Activated naive CD8-positive, alpha-beta T cell treated with anti-CD3 and anti-CD28 coated beads, Interleukin-2, amount 10 ng/mL, durations not matched to agents 7 days and 5 days (primary cell): ENCODE data around the gene CIDEB. TPM values are rescaled to one million over a fixed set of nuclear protein-coding genes. Genes with fewer than 3 reads are reported as not detected.

Experiments
- ATAC-seq: fragments of 150-1000 bp; cut with Tn5 transposase; one replicate; pipeline ENCODE4 v1.10.0; 2021; ENCODE audit warnings: low read depth, moderate library complexity
- POLR2A ChIA-PET: fragments of 350-600 bp; sonication (Branson Sonifier 250); formaldehyde crosslinking; loops from one replicate; lab custom pipeline; 2021; ENCODE audit warnings: antibody characterized with exemption; lab: Charles Lee
- DNase-seq: peaks from one replicate; pipeline ENCODE4 v3.0.0; 2021
- H3K27ac Mint-ChIP-seq: one replicate; pipeline ENCODE4 v1.8.0; 2022; ENCODE audit warnings: mild to moderate bottlenecking, mixed read lengths
- H3K27me3 Mint-ChIP-seq: one replicate; pipeline ENCODE4 v1.8.0; 2022; ENCODE audit warnings: mild to moderate bottlenecking, moderate library complexity, mixed read lengths
- H3K36me3 Mint-ChIP-seq: one replicate; pipeline ENCODE4 v1.8.0; 2021; ENCODE audit warnings: mild to moderate bottlenecking, mixed read lengths
- H3K4me1 Mint-ChIP-seq: one replicate; pipeline ENCODE4 v1.8.0; 2021; ENCODE audit warnings: mixed read lengths
- H3K4me3 Mint-ChIP-seq: one replicate; pipeline ENCODE4 v1.8.0; 2022; ENCODE audit warnings: mild to moderate bottlenecking, moderate library complexity, mixed read lengths
- H3K9me3 Mint-ChIP-seq: one replicate; pipeline ENCODE4 v1.8.0; 2021; ENCODE audit warnings: mixed read lengths
- total RNA-seq, 2 experiments: library from RNA; stranded (reverse); gene quantifications; one replicate each; pipeline ENCODE4 v1.2.3, GENCODE V29; 2021

Gene CIDEB
- total RNA-seq, 2 experiments from 2014 or later: 33.7 to 34.8 TPM

- peak; percentile 93 for ATAC-seq
- Mint-ChIP-seq H3K36me3 (peaks cover 14% of the 10 kb centered on the region), H3K4me1 (peaks cover 18% of the 10 kb centered on the region), H3K27ac (peak within 1 kb of the TSS; percentile 90), H3K9me3 (no peaks in the 10 kb centered on the region), H3K4me3 (peak within 1 kb of the TSS; percentile 94), H3K27me3 (peaks cover 23% of the 10 kb centered on the region)
- DNase-seq: peak; percentile 76
- POLR2A ChIA-PET: interaction anchor here (0.6 to 4.2 kb wide), 9 partner anchors 13 to 170 kb away, joined by 3 to 53 read pairs (median 4); partner anchors contain the start of genes CBLN3, KHNYN, MDP1 and RABGGTA
Measured at GRCh38 chr14:24339284-24340151, 31.7 kb upstream of the CIDEB start, which contains the start of gene RIPK3. RIPK3 (minus strand) TSS chr14:24339991; CDS start chr14:24339826, 165 bp downstream.

- H3K27ac Mint-ChIP-seq: peak overlapping the region; percentile 61
- DNase-seq (peak; percentile 23), ATAC-seq (no peak)
- H3K4me1 Mint-ChIP-seq: peaks cover 21% of the 10 kb centered on the region
- peak overlapping the region; percentile 94 for H3K4me3 Mint-ChIP-seq
- peaks cover 14% of the 10 kb centered on the region for H3K36me3 Mint-ChIP-seq
- POLR2A ChIA-PET: interaction anchor here (1.1 to 4.2 kb wide), 5 partner anchors 12 to 98 kb away, joined by 3 to 53 read pairs (median 4); partner anchors contain the start of genes CBLN3 and KHNYN
- H3K9me3 Mint-ChIP-seq: no peaks in the 10 kb centered on the region
- H3K27me3 Mint-ChIP-seq: peaks cover 26% of the 10 kb centered on the region
Measured at GRCh38 chr14:24338843-24339242, 31.1 kb upstream of the CIDEB start.

- DNase-seq (no peak), ATAC-seq (no peak)
- no peak overlapping the region for H3K4me3 Mint-ChIP-seq
- POLR2A ChIA-PET: interaction anchor here (0.8 to 3.3 kb wide), 4 partner anchors 39 to 100 kb away, joined by 3 to 27 read pairs (median 3); partner anchors contain the start of genes CBLN3 and KHNYN
- H3K36me3 Mint-ChIP-seq: peaks cover 14% of the 10 kb centered on the region
- H3K9me3 Mint-ChIP-seq: no peaks in the 10 kb centered on the region
- no peak overlapping the region for H3K27ac Mint-ChIP-seq
- H3K27me3 Mint-ChIP-seq: peaks cover 31% of the 10 kb centered on the region
- peaks cover 24% of the 10 kb centered on the region for H3K4me1 Mint-ChIP-seq
Measured at GRCh38 chr14:24337824-24338175, 30.0 kb upstream of the CIDEB start.

- Mint-ChIP-seq H3K9me3 (no peaks in the 10 kb centered on the region), H3K36me3 (peaks cover 14% of the 10 kb centered on the region), H3K4me1 (peaks cover 28% of the 10 kb centered on the region), H3K27me3 (peaks cover 30% of the 10 kb centered on the region), H3K4me3 (no peak overlapping the region), H3K27ac (no peak overlapping the region)
- no peak for ATAC-seq
- POLR2A ChIA-PET: interaction anchor here (0.8 to 3.3 kb wide), 3 partner anchors 40 to 100 kb away, joined by 3 to 27 read pairs (median 3); partner anchors contain the start of genes CBLN3 and KHNYN
- DNase-seq: no peak
Measured at GRCh38 chr14:24337144-24337823, 29.5 kb upstream of the CIDEB start.

GRCh38 chr14:24335461-24336171, 27.8 kb upstream of the CIDEB start:
- Mint-ChIP-seq H3K9me3 (no peaks in the 10 kb centered on the region), H3K27me3 (peaks cover 28% of the 10 kb centered on the region), H3K4me1 (peaks cover 36% of the 10 kb centered on the region), H3K36me3 (peaks cover 14% of the 10 kb centered on the region), H3K27ac (no peak overlapping the region), H3K4me3 (peak overlapping the region; percentile 42)
- ATAC-seq (no peak), DNase-seq (no peak)
- POLR2A ChIA-PET: interaction anchor here (1.0 to 3.3 kb wide), 5 partner anchors 10 to 100 kb away, joined by 3 to 27 read pairs (median 3); partner anchors contain the start of genes CBLN3, KHNYN and TINF2

GRCh38 chr14:24334431-24335291, 26.9 kb upstream of the CIDEB start, which contains the start of gene ADCY4:
ADCY4 (minus strand) TSS chr14:24335071; CDS start chr14:24334652, 419 bp downstream.
- Mint-ChIP-seq H3K9me3 (no peaks in the 10 kb centered on the region), H3K36me3 (peaks cover 14% of the 10 kb centered on the region), H3K4me1 (peaks cover 39% of the 10 kb centered on the region), H3K4me3 (peak within 1 kb of the TSS; percentile 56), H3K27ac (no peak within 1 kb of the TSS), H3K27me3 (peaks cover 32% of the 10 kb centered on the region)
- peak; percentile 19 for ATAC-seq
- peak; percentile 58 for DNase-seq
- POLR2A ChIA-PET: interaction anchor here (1.0 to 6.8 kb wide), 6 partner anchors 23 to 95 kb away, joined by 3 to 135 read pairs (median 9); partner anchors contain the start of genes CBLN3, KHNYN, LTB4R and TINF2

GRCh38 chr14:24332268-24332993, 24.7 kb upstream of the CIDEB start:
- no peaks in the 10 kb centered on the region for H3K9me3 Mint-ChIP-seq
- POLR2A ChIA-PET: interaction anchor here (0.6 to 6.8 kb wide), 10 partner anchors 19 to 218 kb away, joined by 3 to 135 read pairs (median 8); partner anchors contain the start of genes CBLN3, DCAF11, IRF9 and KHNYN
- peaks cover 46% of the 10 kb centered on the region for H3K4me1 Mint-ChIP-seq
- peak; percentile 73 for ATAC-seq
- H3K4me3 Mint-ChIP-seq: peak overlapping the region; percentile 82
- peaks cover 6% of the 10 kb centered on the region for H3K36me3 Mint-ChIP-seq
- peaks cover 32% of the 10 kb centered on the region for H3K27me3 Mint-ChIP-seq
- DNase-seq: peak; percentile 76
- peak overlapping the region; percentile 77 for H3K27ac Mint-ChIP-seq

- POLR2A ChIA-PET: interaction anchor here (0.6 to 6.8 kb wide), 7 partner anchors 18 to 218 kb away, joined by 3 to 135 read pairs (median 9); partner anchors contain the start of genes CBLN3, DCAF11, KHNYN and LTB4R
- peak overlapping the region; percentile 82 for H3K4me3 Mint-ChIP-seq
- H3K27ac Mint-ChIP-seq: peak overlapping the region; percentile 77
- ATAC-seq: no peak
- peak; percentile 46 for DNase-seq
- H3K9me3 Mint-ChIP-seq: no peaks in the 10 kb centered on the region
- peaks cover 32% of the 10 kb centered on the region for H3K27me3 Mint-ChIP-seq
- peaks cover 5% of the 10 kb centered on the region for H3K36me3 Mint-ChIP-seq
- peaks cover 51% of the 10 kb centered on the region for H3K4me1 Mint-ChIP-seq
Measured at GRCh38 chr14:24331731-24332267, 24.0 kb upstream of the CIDEB start.

- POLR2A ChIA-PET: interaction anchor here (1.4 to 6.8 kb wide), 4 partner anchors 17 to 217 kb away, joined by 5 to 135 read pairs (median 13); partner anchors contain the start of genes CBLN3, DCAF11, KHNYN and LTB4R
- no peaks in the 10 kb centered on the region for H3K9me3 Mint-ChIP-seq
- no peak overlapping the region for H3K4me3 Mint-ChIP-seq
- no peak for ATAC-seq
- peaks cover 53% of the 10 kb centered on the region for H3K4me1 Mint-ChIP-seq
- H3K36me3 Mint-ChIP-seq: peaks cover 5% of the 10 kb centered on the region
- H3K27ac Mint-ChIP-seq: no peak overlapping the region
- peaks cover 32% of the 10 kb centered on the region for H3K27me3 Mint-ChIP-seq
- DNase-seq: peak; percentile 31
Measured at GRCh38 chr14:24330973-24331674, 23.3 kb upstream of the CIDEB start.

- Mint-ChIP-seq H3K36me3 (no peaks in the 10 kb centered on the region), H3K4me1 (peaks cover 52% of the 10 kb centered on the region), H3K4me3 (no peak overlapping the region)
Measured at GRCh38 chr14:24329736-24330135, 22.0 kb upstream of the CIDEB start.

More at GRCh38 chr14:24329736-24330135, 22.0 kb upstream of the CIDEB start:
- POLR2A ChIA-PET: interaction anchor here (1.4 to 6.8 kb wide), 3 partner anchors 17 to 100 kb away, joined by 4 to 135 read pairs (median 7); partner anchors contain the start of genes CBLN3, KHNYN, LTB4R and LTB4R2
- Mint-ChIP-seq H3K9me3 (no peaks in the 10 kb centered on the region), H3K27ac (peak overlapping the region; percentile 50), H3K27me3 (peaks cover 24% of the 10 kb centered on the region)
- ATAC-seq (peak; percentile 9), DNase-seq (peak; percentile 57)
